ENCODE measurements around the gene ATG2B.

Gene ATG2B

GRCh38 chr14:96286251-96286650 is 76.9 kb downstream of the ATG2B start:
- H3K27me3 ChIP-seq (ENCODE audit: insufficient read depth, low read length) = no peaks in the 10 kb centered on the region
- H3K4me1 ChIP-seq (ENCODE audit: insufficient read depth, low read length, severe bottlenecking) = no peaks in the 10 kb centered on the region
- no peak for TF ChIP-seq CTCF (IDR thresholded peaks at IDR 0.05; ENCODE audit: low read length)
- no peak for TF ChIP-seq EZH2 (IDR thresholded peaks at IDR 0.05; ENCODE audit: borderline replicate concordance, low read length)
- no peaks in the 10 kb centered on the region for H3K79me2 ChIP-seq (ENCODE audit: insufficient read depth, low read length)
- no peak overlapping the region for H2AFZ ChIP-seq (ENCODE audit: low read length)
- H3K4me2 ChIP-seq (ENCODE audit: low read length) = no peak overlapping the region
- no peaks in the 10 kb centered on the region for H3F3A ChIP-seq (ENCODE audit: insufficient read depth, low read length)
- H3K9me2 ChIP-seq (ENCODE audit: low read depth, low read length) = no peaks in the 10 kb centered on the region
- H3K36me3 ChIP-seq (ENCODE audit: insufficient read depth, low read length) = peaks cover 40% of the 10 kb centered on the region
- no peaks in the 10 kb centered on the region for H3K9me3 ChIP-seq (ENCODE audit: low read length)
- H3K27ac ChIP-seq (ENCODE audit: low read depth, low read length, poor library complexity, severe bottlenecking) = no peak overlapping the region
- H3K9ac ChIP-seq (ENCODE audit: low read length) = no peak overlapping the region
- no peak overlapping the region for H3K4me3 ChIP-seq (ENCODE audit: low read depth, low read length, poor library complexity, severe bottlenecking)
- H4K20me1 ChIP-seq (ENCODE audit: insufficient read depth, low read length) = no peaks in the 10 kb centered on the region

GRCh38 chr14:96285667-96286066 is 77.5 kb downstream of the ATG2B start:
- no peak overlapping the region for H3K4me3 ChIP-seq (ENCODE audit: low read depth, low read length, poor library complexity, severe bottlenecking)
- no peaks in the 10 kb centered on the region for H3F3A ChIP-seq (ENCODE audit: insufficient read depth, low read length)
- no peaks in the 10 kb centered on the region for H4K20me1 ChIP-seq (ENCODE audit: insufficient read depth, low read length)
- H3K27ac ChIP-seq (ENCODE audit: low read depth, low read length, poor library complexity, severe bottlenecking) = no peak overlapping the region
- no peaks in the 10 kb centered on the region for H3K4me1 ChIP-seq (ENCODE audit: insufficient read depth, low read length, severe bottlenecking)
- H3K9me3 ChIP-seq (ENCODE audit: low read length) = no peaks in the 10 kb centered on the region
- peaks cover 36% of the 10 kb centered on the region for H3K36me3 ChIP-seq (ENCODE audit: insufficient read depth, low read length)
- H3K9me2 ChIP-seq (ENCODE audit: low read depth, low read length) = no peaks in the 10 kb centered on the region
- H3K9ac ChIP-seq (ENCODE audit: low read length) = no peak overlapping the region
- no peak for TF ChIP-seq CTCF (IDR thresholded peaks at IDR 0.05; ENCODE audit: low read length)
- no peak for TF ChIP-seq EZH2 (IDR thresholded peaks at IDR 0.05; ENCODE audit: borderline replicate concordance, low read length)
- H3K4me2 ChIP-seq (ENCODE audit: low read length) = no peak overlapping the region
- H3K27me3 ChIP-seq (ENCODE audit: insufficient read depth, low read length) = no peaks in the 10 kb centered on the region
- H2AFZ ChIP-seq (ENCODE audit: low read length) = no peak overlapping the region
- H3K79me2 ChIP-seq (ENCODE audit: insufficient read depth, low read length) = no peaks in the 10 kb centered on the region

GRCh38 chr14:96284430-96284829 is 78.7 kb downstream of the ATG2B start:
- Histone ChIP-seq H4K20me1 (ENCODE audit: insufficient read depth, low read length) (no peaks in the 10 kb centered on the region), H3K79me2 (ENCODE audit: insufficient read depth, low read length) (no peaks in the 10 kb centered on the region), H3K4me3 (ENCODE audit: low read depth, low read length, poor library complexity, severe bottlenecking) (no peak overlapping the region), H3K9ac (ENCODE audit: low read length) (no peak overlapping the region), H3K27ac (ENCODE audit: low read depth, low read length, poor library complexity, severe bottlenecking) (no peak overlapping the region), H3K27me3 (ENCODE audit: insufficient read depth, low read length) (no peaks in the 10 kb centered on the region), H3K36me3 (ENCODE audit: insufficient read depth, low read length) (peaks cover 24% of the 10 kb centered on the region; the same call in 1 of the 2 replicates), H3F3A (ENCODE audit: insufficient read depth, low read length) (no peaks in the 10 kb centered on the region), H3K9me2 (ENCODE audit: low read depth, low read length) (no peaks in the 10 kb centered on the region), H3K4me2 (ENCODE audit: low read length) (no peak overlapping the region), H2AFZ (ENCODE audit: low read length) (no peak overlapping the region), H3K9me3 (ENCODE audit: low read length) (no peaks in the 10 kb centered on the region), H3K4me1 (ENCODE audit: insufficient read depth, low read length, severe bottlenecking) (no peaks in the 10 kb centered on the region)
- TF ChIP-seq EZH2 (IDR thresholded peaks at IDR 0.05; ENCODE audit: borderline replicate concordance, low read length) (no peak), CTCF (IDR thresholded peaks at IDR 0.05; ENCODE audit: low read length) (no peak)

Data from OCI-LY1 (cell line).